Coronary artery (tissue), 2 donors: Measurements from ENCODE around the gene CSNK1G3.

Experiments used
- DNase-seq: peaks from one replicate; pipeline ENCODE4 v3.0.0-alpha.2; 2017; ENCODE audit warnings: low spot score
- H3K27ac ChIP-seq, 2 donors: fragments of 200-600 bp; sonication (generic); one replicate each; pipeline ENCODE4 v1.5.1; 2016 to 2019
- H3K4me3 ChIP-seq: fragments of 200-600 bp; sonication (generic); 2 replicates; pipeline ENCODE4 v1.5.1; 2016; ENCODE audit warnings: mild to moderate bottlenecking, moderate library complexity
- CTCF ChIP-seq: fragments of 200-600 bp; sonication (generic); IDR thresholded peaks from one replicate; pipeline ENCODE4 v1.5.1; 2019; ENCODE audit warnings: antibody characterized with exemption

CSNK1G3 gene

GRCh38 chr5:123639244-123639643 lies 127.3 kb downstream of the CSNK1G3 start:
- H3K27ac ChIP-seq = no peak overlapping the region
- TF ChIP-seq CTCF = no peak
- no peak overlapping the region for H3K4me3 ChIP-seq
- DNase-seq = no peak

- Histone ChIP-seq H3K4me3 (no peak overlapping the region), H3K27ac (no peak overlapping the region)
- DNase-seq = no peak
- no peak for TF ChIP-seq CTCF
Measured at GRCh38 chr5:123645024-123645603, 133.1 kb downstream of the CSNK1G3 start.

- DNase-seq = no peak
- TF ChIP-seq CTCF = no peak
- no peak overlapping the region for H3K4me3 ChIP-seq
Measured at GRCh38 chr5:123647066-123647465, 135.1 kb downstream of the CSNK1G3 start.

GRCh38 chr5:123651234-123651633 lies 139.3 kb downstream of the CSNK1G3 start:
- Histone ChIP-seq H3K4me3 (no peak overlapping the region), H3K27ac (no peak overlapping the region)
- DNase-seq = no peak
- no peak for TF ChIP-seq CTCF

More at GRCh38 chr5:123647066-123647465, 135.1 kb downstream of the CSNK1G3 start:
- no peak overlapping the region for H3K27ac ChIP-seq

GRCh38 chr5:123659011-123659410 lies 147.0 kb downstream of the CSNK1G3 start:
- no peak for TF ChIP-seq CTCF
- no peak overlapping the region for H3K4me3 ChIP-seq
- DNase-seq = no peak
- no peak overlapping the region for H3K27ac ChIP-seq

- Histone ChIP-seq H3K27ac (no peak overlapping the region), H3K4me3 (no peak overlapping the region)
- no peak for DNase-seq
- TF ChIP-seq CTCF = no peak
Measured at GRCh38 chr5:123659495-123659894, 147.5 kb downstream of the CSNK1G3 start.

- H3K27ac ChIP-seq = no peak overlapping the region
- no peak overlapping the region for H3K4me3 ChIP-seq
- TF ChIP-seq CTCF = no peak
- DNase-seq = no peak
Measured at GRCh38 chr5:123664961-123665360, 153.0 kb downstream of the CSNK1G3 start.
